Small intestine (tissue), 7 donors: ENCODE measurements around the gene EPB42. TPM values are rescaled to one million over a fixed set of nuclear protein-coding genes. Genes with fewer than 3 reads are reported as not detected.

Source experiments
- DNase-seq, 2 donors: peaks; one replicate each; pipeline versions ENCODE4 v3.0.0 to v3.0.0-alpha.2; 2013
- FAIRE-seq: peaks from 2 replicates; lab custom pipeline; 2012; peaks lifted over from hg19 to GRCh38; lab: Jason Lieb, UNC
- H3K27ac ChIP-seq, 3 donors: one replicate each; pipeline ENCODE4 v1.5.1; 2013; ENCODE audit warnings: low read length in 2 of 3, mild to moderate bottlenecking in 2 of 3, control low read depth in 1 of 3, inconsistent platforms in 1 of 3, low read depth in 1 of 3, moderate library complexity in 1 of 3
- H3K27me3 ChIP-seq, 3 donors: one replicate each; pipeline ENCODE4 v1.6.1; 2013; ENCODE audit warnings: low read length in 3 of 3, inconsistent platforms in 1 of 3; ENCODE audit not compliant: control insufficient read depth in 3 of 3, insufficient read depth in 3 of 3
- H3K36me3 ChIP-seq, 3 donors: one replicate each; pipeline ENCODE4 v1.6.1; 2013; ENCODE audit warnings: low read length in 3 of 3, inconsistent platforms in 1 of 3, low read depth in 1 of 3, mild to moderate bottlenecking in 1 of 3, moderate library complexity in 1 of 3; ENCODE audit not compliant: control insufficient read depth in 3 of 3, insufficient read depth in 2 of 3
- H3K4me1 ChIP-seq, 3 donors: one replicate each; pipeline ENCODE4 v1.6.1; 2013; ENCODE audit warnings: low read length in 2 of 3, inconsistent platforms in 1 of 3, low read depth in 1 of 3, mild to moderate bottlenecking in 1 of 3, moderate library complexity in 1 of 3; ENCODE audit not compliant: control insufficient read depth in 3 of 3, insufficient read depth in 2 of 3
- H3K4me3 ChIP-seq, 3 donors: one replicate each; pipeline ENCODE4 v1.5.1; 2013; ENCODE audit warnings: low read length in 3 of 3, control low read depth in 1 of 3, inconsistent platforms in 1 of 3, low read depth in 1 of 3, mild to moderate bottlenecking in 1 of 3, moderate library complexity in 1 of 3
- H3K9me3 ChIP-seq, 2 donors: one replicate each; pipeline ENCODE4 v1.6.1; 2013; ENCODE audit warnings: low read depth in 1 of 2, low read length in 1 of 2; ENCODE audit not compliant: control insufficient read depth in 2 of 2, insufficient read depth in 1 of 2
- WGBS, 3 donors: extraction: QIAGEN DNeasy Blood & Tissue Kit; methylation state at CpG; one replicate each; pipeline ENCODE4 v1.1.7; 2013; 5-methylcytosine and 5-hydroxymethylcytosine counted together
- polyA plus RNA-seq, 4 donors: library from polyadenylated mRNA; stranded (reverse) in 3 of 4; unstranded in 1 of 4; fragments of 200-250 nt in 3 of 4; fragments of 120-200 nt in 1 of 4; gene quantifications; one replicate each; pipeline versions ENCODE4 v1.2.1 to v1.2.3, GENCODE V29; 2013
- donor health status: healthy with polysubstance abuse.
- donor health status: control.
- donor health status: control.
- donor health status: Bipolar disorder and iron deficiency.
- donor health status: healthy.

Gene EPB42
- polyA plus RNA-seq, 4 donors: 0.34 TPM; not detected in 3

DNA sequence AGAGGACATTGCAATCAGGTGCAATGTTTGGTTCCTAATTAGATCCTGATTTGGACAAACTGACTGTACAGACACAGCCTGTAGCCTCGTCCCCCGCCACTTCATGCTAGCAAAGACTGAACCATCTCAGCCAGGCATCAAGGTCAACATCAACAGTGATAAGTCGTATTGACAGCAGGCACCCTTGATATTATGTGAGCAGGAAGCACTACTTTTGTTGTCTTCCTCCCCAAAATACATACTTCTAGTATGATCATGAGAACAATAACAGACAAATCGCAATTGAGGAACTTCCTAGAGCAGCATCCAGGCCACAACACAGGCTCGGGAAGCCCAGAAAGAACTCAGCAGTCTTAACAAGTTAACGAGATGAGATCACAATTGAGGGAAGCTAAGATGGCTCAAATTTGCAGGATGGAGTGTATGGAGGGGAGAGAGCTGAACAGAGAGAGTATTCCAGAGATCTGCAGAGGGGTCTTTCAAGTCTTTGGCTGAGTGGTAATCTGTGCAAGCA lies 25.5 kb upstream of the EPB42 start:
- no peak for DNase-seq
- Histone ChIP-seq H3K36me3 (no peaks in the 10 kb centered on the region), H3K27ac (no peak overlapping the region), H3K4me1 (no peaks in the 10 kb centered on the region), H3K9me3 (no peaks in the 10 kb centered on the region), H3K4me3 (no peak overlapping the region), H3K27me3 (peaks cover 0 to 3% (median 0%) of the 10 kb centered on the region in 3 donors)
- no peak for FAIRE-seq
- 70 to 83% (median 75%) methylated on average over 6 of the region's 6 CpGs for WGBS, 3 donors

DNA sequence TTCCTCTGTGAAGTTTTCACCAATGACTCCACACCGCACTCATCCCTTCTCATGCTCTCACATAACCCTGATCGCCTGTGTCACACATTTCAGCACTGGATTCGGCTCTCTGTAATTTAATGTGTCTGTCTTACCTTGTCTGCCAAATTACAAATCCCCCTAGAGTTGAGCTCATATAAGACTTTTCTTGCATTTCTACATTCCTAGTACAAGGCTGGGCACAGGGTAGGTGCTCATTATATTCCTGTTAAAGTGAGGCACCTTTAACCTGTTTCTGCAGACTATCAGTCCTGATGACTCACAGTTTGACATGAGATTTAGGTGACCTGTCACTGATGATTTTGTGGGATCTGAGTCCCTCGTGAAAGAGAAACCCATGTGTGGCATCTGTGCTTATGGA lies 23.3 kb upstream of the EPB42 start:
- FAIRE-seq (no peak), DNase-seq (no peak)
- Histone ChIP-seq H3K36me3 (no peaks in the 10 kb centered on the region), H3K9me3 (no peaks in the 10 kb centered on the region), H3K4me1 (no peaks in the 10 kb centered on the region), H3K27ac (no peak overlapping the region), H3K27me3 (peaks cover 0 to 7% (median 0%) of the 10 kb centered on the region in 3 donors), H3K4me3 (no peak overlapping the region)
- 72 to 86% (median 80%) methylated on average over 4 of the region's 4 CpGs for WGBS, 3 donors

DNA sequence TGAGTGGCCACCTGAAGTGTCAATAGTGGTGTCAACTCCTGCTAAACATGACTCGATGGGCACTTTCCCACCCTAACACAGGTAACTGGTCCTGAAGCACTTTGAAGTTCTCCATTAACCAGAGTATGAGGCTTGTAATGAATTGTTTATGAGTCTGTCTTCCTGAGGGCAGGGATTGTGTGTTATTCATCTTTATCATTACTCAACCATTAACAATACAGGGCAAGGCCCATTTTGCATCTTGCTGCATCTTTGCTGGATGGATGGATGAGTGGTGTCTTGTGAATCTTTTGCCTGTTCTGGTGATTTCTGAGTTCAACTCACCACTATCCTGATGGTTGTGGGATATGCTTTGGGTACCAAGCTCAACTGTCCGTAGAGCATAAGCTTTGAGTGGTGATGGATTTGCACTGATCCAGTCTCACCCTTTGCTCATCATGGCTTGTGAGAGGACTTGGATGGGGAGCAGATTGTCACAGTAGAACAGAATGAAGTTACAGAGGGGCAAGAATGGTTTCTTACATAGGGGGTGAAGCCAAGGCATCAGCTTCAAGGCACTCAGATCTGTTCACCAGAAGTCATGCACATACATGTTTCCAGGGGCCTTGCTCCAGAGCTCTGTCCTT lies 22.3 kb upstream of the EPB42 start:
- DNase-seq: no peak
- Histone ChIP-seq H3K9me3 (no peaks in the 10 kb centered on the region), H3K4me3 (no peak overlapping the region), H3K27me3 (peaks cover 0 to 7% (median 0%) of the 10 kb centered on the region in 3 donors), H3K4me1 (no peaks in the 10 kb centered on the region), H3K36me3 (no peaks in the 10 kb centered on the region), H3K27ac (no peak overlapping the region)
- FAIRE-seq: no peak
- WGBS, 3 donors: 82 to 94% (median 93%) methylated on average over 2 of the region's 2 CpGs

DNA sequence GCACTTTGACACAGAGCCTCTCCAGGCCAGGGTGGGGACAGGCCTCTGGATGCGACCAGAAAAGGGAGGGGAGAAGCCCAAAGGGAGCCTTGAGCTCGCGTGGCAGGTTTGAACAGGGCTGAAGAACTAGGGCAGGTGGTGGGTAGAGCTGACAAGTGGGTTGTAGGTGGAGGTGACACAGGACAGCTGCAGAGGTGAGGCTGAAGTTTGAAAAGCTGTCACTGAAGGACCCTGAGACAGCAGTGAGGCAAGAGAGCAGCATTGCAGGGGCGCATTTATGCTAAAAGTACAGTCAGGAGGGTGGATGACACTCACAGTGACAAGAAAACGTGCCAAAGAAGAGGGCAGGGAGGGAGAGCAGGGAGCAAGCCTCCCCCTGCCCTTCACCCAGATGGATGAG lies 21.8 kb upstream of the EPB42 start:
- no peak for FAIRE-seq
- 59 to 65% (median 60%) methylated on average over 5 of the region's 5 CpGs for WGBS, 3 donors

DNA sequence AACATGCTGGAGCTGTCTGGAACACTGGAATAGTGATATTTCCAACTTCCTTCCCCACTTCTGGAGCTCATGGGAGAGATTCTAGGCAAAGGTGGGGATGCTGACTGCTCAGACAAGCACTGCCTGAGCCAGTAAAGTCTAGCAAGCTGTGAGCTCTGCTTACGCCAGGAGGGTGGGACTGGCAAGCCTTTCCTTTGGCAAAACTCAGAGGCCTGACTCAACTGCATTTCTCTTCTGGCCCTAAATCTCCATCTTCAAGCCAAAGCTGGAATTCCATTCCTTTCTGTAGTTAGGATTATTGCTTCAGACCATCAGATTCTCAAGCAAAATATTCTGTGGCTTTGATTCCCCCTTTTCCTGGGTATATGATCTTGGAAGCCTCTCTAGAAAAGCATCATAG lies 20.3 kb upstream of the EPB42 start:
- H3K27me3 ChIP-seq: peaks cover 0 to 7% (median 0%) of the 10 kb centered on the region in 3 donors
- 72 to 93% (median 92%) methylated on average over 1 of the region's 1 CpG for WGBS, 3 donors
- H3K36me3 ChIP-seq: no peaks in the 10 kb centered on the region
- no peaks in the 10 kb centered on the region for H3K9me3 ChIP-seq
- H3K27ac ChIP-seq: no peak overlapping the region
- FAIRE-seq (no peak), DNase-seq (no peak)
- no peaks in the 10 kb centered on the region for H3K4me1 ChIP-seq
- no peak overlapping the region for H3K4me3 ChIP-seq

More for the DNA sequence above, 21.8 kb upstream of the EPB42 start:
- Histone ChIP-seq H3K9me3 (no peaks in the 10 kb centered on the region), H3K4me3 (no peak overlapping the region), H3K27ac (no peak overlapping the region), H3K36me3 (no peaks in the 10 kb centered on the region), H3K27me3 (peaks cover 0 to 7% (median 0%) of the 10 kb centered on the region in 3 donors), H3K4me1 (no peaks in the 10 kb centered on the region)
- DNase-seq: no peak

DNA sequence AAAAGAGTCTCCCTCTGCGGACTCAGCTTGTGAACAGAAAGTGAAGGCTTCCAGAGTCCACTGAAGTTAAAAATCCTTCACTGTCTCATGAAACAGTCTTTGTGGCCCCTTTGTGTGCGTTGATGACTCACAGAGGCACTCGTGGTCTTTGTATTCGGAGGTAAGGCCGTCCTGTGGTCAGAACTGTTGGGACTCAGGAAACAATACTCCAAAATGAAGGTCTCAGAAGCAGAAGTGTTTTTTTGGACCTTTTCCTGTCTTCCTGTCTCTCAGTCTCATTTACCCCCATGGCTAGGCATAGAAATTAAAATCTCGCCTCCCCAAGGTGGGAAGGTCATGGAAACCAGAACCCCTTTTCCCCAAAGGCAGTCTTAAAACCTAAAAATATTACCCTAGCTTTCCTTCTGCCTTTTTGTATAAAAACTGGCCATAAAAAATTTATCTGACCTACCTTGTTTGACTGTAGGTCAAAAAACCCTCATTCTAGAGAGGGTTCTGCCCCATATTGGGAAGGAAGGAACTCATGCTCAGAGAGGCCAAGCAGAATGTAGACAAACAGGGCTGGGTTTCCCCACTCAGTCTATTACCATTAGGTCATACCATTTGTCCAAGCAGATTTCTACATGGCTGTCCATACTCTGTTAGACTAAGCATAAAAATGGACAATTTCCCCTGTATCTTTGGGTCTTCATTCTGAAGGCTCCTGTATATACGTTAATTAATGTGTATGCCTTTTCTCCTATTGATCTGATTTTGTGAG lies 19.1 kb upstream of the EPB42 start:
- Histone ChIP-seq H3K4me1 (no peaks in the 10 kb centered on the region), H3K9me3 (no peaks in the 10 kb centered on the region), H3K36me3 (no peaks in the 10 kb centered on the region), H3K27me3 (peaks cover 0 to 7% (median 0%) of the 10 kb centered on the region in 3 donors), H3K27ac (no peak overlapping the region), H3K4me3 (no peak overlapping the region)
- FAIRE-seq (no peak), DNase-seq (no peak)
- WGBS, 3 donors: 68 to 83% (median 71%) methylated on average over 7 of the region's 7 CpGs

DNA sequence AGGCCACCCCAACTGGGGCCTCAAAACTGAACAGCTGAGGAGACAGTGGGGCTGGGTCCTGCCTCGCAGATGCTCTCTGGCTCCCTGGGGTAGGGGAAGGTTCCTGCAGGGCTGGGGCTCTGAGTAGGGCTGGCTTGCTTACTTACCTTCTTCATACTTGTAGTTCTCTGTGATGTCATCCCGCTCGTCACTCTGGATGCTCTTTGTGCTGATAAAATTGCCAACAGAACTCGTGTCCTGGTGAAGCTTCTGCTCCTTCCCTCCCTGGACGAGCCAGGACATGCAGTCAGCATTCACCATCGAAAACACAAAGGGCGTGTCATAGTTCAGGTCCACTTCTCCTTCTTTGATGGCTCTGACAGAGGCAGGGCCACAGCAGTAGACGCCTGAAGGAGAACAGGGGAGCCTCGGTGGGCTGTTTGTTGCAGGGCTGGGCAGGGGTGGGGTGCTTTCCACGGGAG lies 17.9 kb upstream of the EPB42 start:
- no peak for DNase-seq
- WGBS, 3 donors: 60 to 69% (median 67%) methylated on average over 10 of the region's 10 CpGs
- H3K4me3 ChIP-seq: no peak overlapping the region
- H3K36me3 ChIP-seq: no peaks in the 10 kb centered on the region
- peaks cover 0 to 3% (median 0%) of the 10 kb centered on the region in 3 donors for H3K27me3 ChIP-seq
- H3K27ac ChIP-seq: no peak overlapping the region
- H3K4me1 ChIP-seq: no peaks in the 10 kb centered on the region
- H3K9me3 ChIP-seq: no peaks in the 10 kb centered on the region
- no peak for FAIRE-seq

DNA sequence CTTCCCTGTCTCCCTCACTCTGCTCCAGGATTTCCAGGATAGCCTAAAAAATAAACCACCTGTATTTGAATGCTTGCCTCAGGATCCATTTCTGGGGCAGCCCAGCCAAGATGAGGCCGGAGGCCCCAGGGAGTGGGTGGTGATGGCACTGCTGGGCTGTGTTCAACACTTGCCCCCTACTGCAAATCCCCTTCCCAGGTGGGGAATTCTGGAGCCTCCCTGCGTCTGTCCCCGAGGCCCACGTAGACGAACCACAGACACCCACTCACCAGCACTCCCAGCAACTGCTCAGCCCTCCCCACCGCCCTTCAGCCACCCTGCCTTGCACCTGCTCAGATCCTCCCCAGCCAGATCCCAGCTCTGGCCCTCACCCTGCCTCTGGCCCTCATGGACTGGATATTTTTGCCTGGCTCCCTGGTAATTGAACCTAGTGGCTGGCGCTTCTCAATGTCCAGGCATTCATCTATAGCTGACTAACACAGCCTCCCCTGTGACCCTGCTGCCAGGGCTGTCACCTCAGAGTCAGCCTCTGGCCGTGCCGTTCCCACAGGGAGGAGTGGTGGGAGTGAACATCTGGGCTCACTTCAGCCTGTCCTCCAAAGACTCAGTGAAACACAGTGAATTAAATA lies 17.1 kb upstream of the EPB42 start:
- no peak overlapping the region for H3K27ac ChIP-seq
- H3K4me1 ChIP-seq: no peaks in the 10 kb centered on the region
- H3K9me3 ChIP-seq: no peaks in the 10 kb centered on the region
- WGBS, 3 donors: 68 to 86% (median 78%) methylated on average over 9 of the region's 9 CpGs
- no peaks in the 10 kb centered on the region for H3K36me3 ChIP-seq
- FAIRE-seq (no peak), DNase-seq (no peak)
- no peak overlapping the region for H3K4me3 ChIP-seq
- H3K27me3 ChIP-seq: peaks cover 0 to 3% (median 0%) of the 10 kb centered on the region in 3 donors
